ENCODE results near the gene PTPRQ. TPM values are rescaled to one million over a fixed set of nuclear protein-coding genes. Genes with fewer than 3 reads are reported as not detected.

Gene PTPRQ
- total and polyA plus RNA-seq, 2 of the 8 experiments (the other 6 are each of a cell fraction or from before 2014, with no cell fraction given), result not detected

DNA sequence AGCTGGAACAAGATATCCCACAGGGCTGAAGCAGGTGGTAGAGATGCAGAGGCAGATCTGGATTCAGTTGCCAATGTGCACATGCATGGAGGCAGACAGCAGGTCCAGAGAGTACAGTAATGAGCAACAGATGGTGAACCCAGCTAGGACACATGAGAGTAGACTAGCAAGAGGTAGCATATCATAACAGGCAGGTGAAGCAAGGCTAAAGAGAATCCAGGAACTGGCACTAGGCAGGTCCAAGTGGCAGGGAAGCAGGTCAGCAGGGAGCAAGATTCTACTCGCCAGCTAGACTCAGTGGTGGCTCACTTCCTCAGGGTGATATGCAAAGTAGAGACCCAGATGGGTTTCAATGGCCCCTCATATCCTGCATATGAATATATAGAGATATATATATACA is 248.1 kb downstream of the PTPRQ start:
- Histone ChIP-seq H2BK20ac (ENCODE audit: low read length) (no peak overlapping the region), H3K36me3 (ENCODE audit: control insufficient read depth in 2 of 4, insufficient read depth in 4 of 4, low read length in 3 of 4) (no peaks in the 10 kb centered on the region), H3K23ac (ENCODE audit: insufficient read length) (no peak overlapping the region), H3K18ac (ENCODE audit: extremely low read depth, low read length) (no peak overlapping the region), H2BK12ac (ENCODE audit: low read depth, low read length) (peak overlapping the region; percentile 82), H4K20me1 (replicated peaks in 1 of 2; ENCODE audit: control insufficient read depth in 1 of 2, insufficient read depth in 2 of 2, low read length in 2 of 2) (no peaks in the 10 kb centered on the region), H3K27me3 (replicated peaks in 1 of 4; ENCODE audit: control insufficient read depth in 3 of 4, extremely low read depth in 1 of 4, insufficient read depth in 3 of 4, low read length in 3 of 4) (no peaks in the 10 kb centered on the region), H3K79me2 (ENCODE audit: control insufficient read depth in 1 of 2, insufficient read depth in 2 of 2, low read length in 2 of 2) (no peaks in the 10 kb centered on the region), H3K14ac (ENCODE audit: insufficient read length) (no peak overlapping the region), H3K56ac (replicated peaks; ENCODE audit: insufficient read length, low read depth, low read length) (no peak overlapping the region), H3K4me2 (ENCODE audit: insufficient read depth in 1 of 2, low read depth in 2 of 2, low read length in 2 of 2) (no peak overlapping the region), H3K4me1 (replicated peaks in 1 of 4; ENCODE audit: control insufficient read depth in 3 of 4, insufficient read depth in 4 of 4, low read length in 3 of 4) (0 out of 7 replicates have a peak, but pooled peaks cover 0 to 2% (median 0%) of the 10 kb centered on the region in 4 experiments), H2BK15ac (ENCODE audit: low read length) (peak overlapping the region; percentile 19; the same call in 1 of the 2 replicates), H2BK5ac (ENCODE audit: low read depth, low read length) (no peak overlapping the region), H3K4ac (replicated peaks; ENCODE audit: insufficient read length, low read depth, low read length) (no peak overlapping the region), H3K27ac (ENCODE audit: low read depth, low read length) (no peak overlapping the region), H3K79me1 (ENCODE audit: low read depth, low read length) (no peaks in the 10 kb centered on the region), H3K23me2 (ENCODE audit: low read depth, low read length) (no peaks in the 10 kb centered on the region), H2AK5ac (ENCODE audit: low read depth, low read length) (no peak overlapping the region), H3K4me3 (ENCODE audit: extremely low read depth in 1 of 4, insufficient read depth in 2 of 4, low read depth in 3 of 4, low read length in 4 of 4) (no peak overlapping the region), H2BK120ac (replicated peaks; ENCODE audit: low read depth, low read length) (peak overlapping the region; percentile 90), H4K8ac (ENCODE audit: extremely low read depth, insufficient read depth, low read length) (no peak overlapping the region), H4K5ac (ENCODE audit: insufficient read length, low read depth, low read length) (no peak overlapping the region), H3K9me3 (ENCODE audit: insufficient read depth in 2 of 2, low read depth in 1 of 2, low read length in 1 of 2) (no peaks in the 10 kb centered on the region), H3K9ac (replicated peaks in 1 of 4; ENCODE audit: extremely low read depth in 1 of 4, low read depth in 3 of 4, low read length in 3 of 4) (no peak overlapping the region), H2AFZ (ENCODE audit: low read length) (peak overlapping the region; percentile 65; the same call in 1 of the 2 replicates), H4K91ac (replicated peaks; ENCODE audit: insufficient read length, low read length) (peak overlapping the region; percentile 27)
- FAIRE-seq, result no peak
- 79% methylated on average over 1 of the region's 1 CpG; no CpG with 5 or more reads in 1 of the 2 experiments for WGBS, 2 experiments (ENCODE audit: extremely low coverage in 1 of 2, insufficient coverage in 1 of 2, insufficient read length in 1 of 2, insufficient replicate concordance in 2 of 2, low coverage in 1 of 2, low lambda C conversion rate in 2 of 2, missing lambda C conversion rate in 1 of 2)
- DNase-seq (ENCODE audit: low read depth in 1 of 2, low spot score in 2 of 2), result no peak
- POLR2A ChIA-PET (ENCODE audit: partially characterized antibody), result no interaction called here
- no peak for TF ChIP-seq TCF12 (IDR thresholded peaks at IDR 0.05; ENCODE audit: low read depth, low read length)
- no peak for TF ChIP-seq POLR2A (IDR thresholded peaks at IDR 0.05; ENCODE audit: control extremely low read depth in 1 of 2, low read depth in 2 of 2, low read length in 2 of 2)
- TF ChIP-seq YY1 (IDR thresholded peaks at IDR 0.05; ENCODE audit: low read depth, low read length), result no peak
- no peak for TF ChIP-seq EZH2 (IDR thresholded peaks at IDR 0.05; ENCODE audit: low read depth, low read length, severe bottlenecking)
- TF ChIP-seq GABPA (IDR thresholded peaks at IDR 0.05; ENCODE audit: borderline replicate concordance, insufficient read depth, low read length), result no peak
- TF ChIP-seq TBP (IDR thresholded peaks at IDR 0.05; ENCODE audit: low read depth, low read length), result no peak
- TF ChIP-seq BRCA1 (IDR thresholded peaks at IDR 0.05; ENCODE audit: low read depth, low read length), result no peak
- TF ChIP-seq CHD1 (IDR thresholded peaks at IDR 0.05; ENCODE audit: low read depth, low read length), result no peak
- TF ChIP-seq NRF1 (IDR thresholded peaks at IDR 0.05; ENCODE audit: low read depth, low read length), result no peak
- no peak for TF ChIP-seq SP4 (IDR thresholded peaks at IDR 0.05; ENCODE audit: low read length)
- TF ChIP-seq SP1 (IDR thresholded peaks at IDR 0.05; ENCODE audit: low read depth, low read length), result no peak
- TF ChIP-seq RAD21 (IDR thresholded peaks at IDR 0.05 in 1 of 2, conservative IDR thresholded peaks at IDR 0.05 in 1 of 2; ENCODE audit: low read depth in 2 of 2, low read length in 2 of 2), result no peak
- TF ChIP-seq CEBPB (IDR thresholded peaks at IDR 0.05; ENCODE audit: low read depth, low read length), result no peak
- no peak for TF ChIP-seq SUZ12 (IDR thresholded peaks at IDR 0.05; ENCODE audit: low read length)
- TF ChIP-seq NANOG (IDR thresholded peaks at IDR 0.05; ENCODE audit: insufficient read depth, low read depth, low read length, poor library complexity, severe bottlenecking), result no peak
- TF ChIP-seq BCL11A (IDR thresholded peaks at IDR 0.05; ENCODE audit: low read depth in 2 of 2, low read length in 2 of 2), result no peak
- CTCF ChIA-PET (ENCODE audit: partially characterized antibody), result no interaction called here

Data from H1 (cell line).